ENCODE measurements around the gene EGFL7. TPM values are rescaled to one million over a fixed set of nuclear protein-coding genes. Genes with fewer than 3 reads are reported as not detected.

EGFL7 gene
- total and polyA plus RNA-seq, 2 of the 13 experiments (the other 11 are each of a cell fraction or from before 2014, with no cell fraction given) = 0.20 to 5.1 TPM

DNA sequence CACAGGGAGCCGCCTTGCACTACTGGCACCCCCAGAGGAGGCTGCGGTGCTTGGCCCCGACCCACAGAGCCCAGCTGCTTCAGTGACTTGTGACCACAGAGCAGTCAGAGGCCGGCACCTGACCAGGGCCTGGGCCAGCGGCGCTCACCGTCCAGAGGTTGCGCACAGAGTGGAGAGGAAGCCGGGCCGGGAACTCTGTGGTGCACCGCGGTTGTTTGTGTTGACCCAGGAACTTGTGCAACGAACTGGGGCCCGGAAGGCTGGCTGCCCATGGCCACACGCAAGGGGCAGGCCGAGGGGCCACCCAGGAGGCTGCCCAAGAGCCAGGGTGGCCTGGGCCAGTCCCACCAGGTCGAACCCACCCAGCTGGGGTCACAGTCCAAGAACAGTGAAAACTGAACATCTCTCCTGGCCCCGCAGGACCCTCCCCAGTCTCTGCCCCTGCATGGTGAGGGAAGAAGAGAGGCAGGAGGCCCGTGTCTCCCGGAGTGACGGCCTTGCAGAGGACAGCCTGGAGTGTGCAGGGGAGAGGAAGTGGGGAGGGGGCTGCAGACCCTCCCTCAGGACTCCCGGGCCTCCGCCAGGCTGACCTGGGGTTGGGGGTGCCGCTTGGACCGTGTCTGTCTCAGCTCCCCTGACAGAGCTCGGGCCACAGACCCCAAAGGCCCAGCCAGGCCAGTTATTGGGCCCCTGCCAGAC is 42.8 kb upstream of the EGFL7 start (continued):
- TF ChIP-seq, protein P1, sequence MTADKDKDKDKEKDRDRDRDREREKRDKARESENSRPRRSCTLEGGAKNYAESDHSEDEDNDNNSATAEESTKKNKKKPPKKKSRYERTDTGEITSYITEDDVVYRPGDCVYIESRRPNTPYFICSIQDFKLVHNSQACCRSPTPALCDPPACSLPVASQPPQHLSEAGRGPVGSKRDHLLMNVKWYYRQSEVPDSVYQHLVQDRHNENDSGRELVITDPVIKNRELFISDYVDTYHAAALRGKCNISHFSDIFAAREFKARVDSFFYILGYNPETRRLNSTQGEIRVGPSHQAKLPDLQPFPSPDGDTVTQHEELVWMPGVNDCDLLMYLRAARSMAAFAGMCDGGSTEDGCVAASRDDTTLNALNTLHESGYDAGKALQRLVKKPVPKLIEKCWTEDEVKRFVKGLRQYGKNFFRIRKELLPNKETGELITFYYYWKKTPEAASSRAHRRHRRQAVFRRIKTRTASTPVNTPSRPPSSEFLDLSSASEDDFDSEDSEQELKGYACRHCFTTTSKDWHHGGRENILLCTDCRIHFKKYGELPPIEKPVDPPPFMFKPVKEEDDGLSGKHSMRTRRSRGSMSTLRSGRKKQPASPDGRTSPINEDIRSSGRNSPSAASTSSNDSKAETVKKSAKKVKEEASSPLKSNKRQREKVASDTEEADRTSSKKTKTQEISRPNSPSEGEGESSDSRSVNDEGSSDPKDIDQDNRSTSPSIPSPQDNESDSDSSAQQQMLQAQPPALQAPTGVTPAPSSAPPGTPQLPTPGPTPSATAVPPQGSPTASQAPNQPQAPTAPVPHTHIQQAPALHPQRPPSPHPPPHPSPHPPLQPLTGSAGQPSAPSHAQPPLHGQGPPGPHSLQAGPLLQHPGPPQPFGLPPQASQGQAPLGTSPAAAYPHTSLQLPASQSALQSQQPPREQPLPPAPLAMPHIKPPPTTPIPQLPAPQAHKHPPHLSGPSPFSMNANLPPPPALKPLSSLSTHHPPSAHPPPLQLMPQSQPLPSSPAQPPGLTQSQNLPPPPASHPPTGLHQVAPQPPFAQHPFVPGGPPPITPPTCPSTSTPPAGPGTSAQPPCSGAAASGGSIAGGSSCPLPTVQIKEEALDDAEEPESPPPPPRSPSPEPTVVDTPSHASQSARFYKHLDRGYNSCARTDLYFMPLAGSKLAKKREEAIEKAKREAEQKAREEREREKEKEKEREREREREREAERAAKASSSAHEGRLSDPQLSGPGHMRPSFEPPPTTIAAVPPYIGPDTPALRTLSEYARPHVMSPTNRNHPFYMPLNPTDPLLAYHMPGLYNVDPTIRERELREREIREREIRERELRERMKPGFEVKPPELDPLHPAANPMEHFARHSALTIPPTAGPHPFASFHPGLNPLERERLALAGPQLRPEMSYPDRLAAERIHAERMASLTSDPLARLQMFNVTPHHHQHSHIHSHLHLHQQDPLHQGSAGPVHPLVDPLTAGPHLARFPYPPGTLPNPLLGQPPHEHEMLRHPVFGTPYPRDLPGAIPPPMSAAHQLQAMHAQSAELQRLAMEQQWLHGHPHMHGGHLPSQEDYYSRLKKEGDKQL (CRISPR knock-in tag; IDR thresholded peaks at IDR 0.05; ENCODE audit: low read depth) = 0 out of 2 replicates have a peak, but pooled peaks have one; percentile 18
- TF ChIP-seq, protein P2, sequence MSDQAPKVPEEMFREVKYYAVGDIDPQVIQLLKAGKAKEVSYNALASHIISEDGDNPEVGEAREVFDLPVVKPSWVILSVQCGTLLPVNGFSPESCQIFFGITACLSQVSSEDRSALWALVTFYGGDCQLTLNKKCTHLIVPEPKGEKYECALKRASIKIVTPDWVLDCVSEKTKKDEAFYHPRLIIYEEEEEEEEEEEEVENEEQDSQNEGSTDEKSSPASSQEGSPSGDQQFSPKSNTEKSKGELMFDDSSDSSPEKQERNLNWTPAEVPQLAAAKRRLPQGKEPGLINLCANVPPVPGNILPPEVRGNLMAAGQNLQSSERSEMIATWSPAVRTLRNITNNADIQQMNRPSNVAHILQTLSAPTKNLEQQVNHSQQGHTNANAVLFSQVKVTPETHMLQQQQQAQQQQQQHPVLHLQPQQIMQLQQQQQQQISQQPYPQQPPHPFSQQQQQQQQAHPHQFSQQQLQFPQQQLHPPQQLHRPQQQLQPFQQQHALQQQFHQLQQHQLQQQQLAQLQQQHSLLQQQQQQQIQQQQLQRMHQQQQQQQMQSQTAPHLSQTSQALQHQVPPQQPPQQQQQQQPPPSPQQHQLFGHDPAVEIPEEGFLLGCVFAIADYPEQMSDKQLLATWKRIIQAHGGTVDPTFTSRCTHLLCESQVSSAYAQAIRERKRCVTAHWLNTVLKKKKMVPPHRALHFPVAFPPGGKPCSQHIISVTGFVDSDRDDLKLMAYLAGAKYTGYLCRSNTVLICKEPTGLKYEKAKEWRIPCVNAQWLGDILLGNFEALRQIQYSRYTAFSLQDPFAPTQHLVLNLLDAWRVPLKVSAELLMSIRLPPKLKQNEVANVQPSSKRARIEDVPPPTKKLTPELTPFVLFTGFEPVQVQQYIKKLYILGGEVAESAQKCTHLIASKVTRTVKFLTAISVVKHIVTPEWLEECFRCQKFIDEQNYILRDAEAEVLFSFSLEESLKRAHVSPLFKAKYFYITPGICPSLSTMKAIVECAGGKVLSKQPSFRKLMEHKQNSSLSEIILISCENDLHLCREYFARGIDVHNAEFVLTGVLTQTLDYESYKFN (CRISPR knock-in tag; conservative IDR thresholded peaks at IDR 0.05) = peak; percentile 78
- TF ChIP-seq ESRRA (CRISPR knock-in tag; IDR thresholded peaks at IDR 0.05; ENCODE audit: low read depth) (peak; percentile 63; the same call in 1 of the 2 replicates), YEATS2 (CRISPR knock-in tag; IDR thresholded peaks at IDR 0.05; ENCODE audit: borderline replicate concordance) (peak; percentile 39; the same call in 1 of the 2 replicates), ZNF296 (CRISPR knock-in tag; conservative IDR thresholded peaks at IDR 0.05) (peak; percentile 92), SMAD3 (CRISPR knock-in tag; IDR thresholded peaks at IDR 0.05) (peak; percentile 66; the same call in 1 of the 2 replicates)
- TF ChIP-seq, protein P3, sequence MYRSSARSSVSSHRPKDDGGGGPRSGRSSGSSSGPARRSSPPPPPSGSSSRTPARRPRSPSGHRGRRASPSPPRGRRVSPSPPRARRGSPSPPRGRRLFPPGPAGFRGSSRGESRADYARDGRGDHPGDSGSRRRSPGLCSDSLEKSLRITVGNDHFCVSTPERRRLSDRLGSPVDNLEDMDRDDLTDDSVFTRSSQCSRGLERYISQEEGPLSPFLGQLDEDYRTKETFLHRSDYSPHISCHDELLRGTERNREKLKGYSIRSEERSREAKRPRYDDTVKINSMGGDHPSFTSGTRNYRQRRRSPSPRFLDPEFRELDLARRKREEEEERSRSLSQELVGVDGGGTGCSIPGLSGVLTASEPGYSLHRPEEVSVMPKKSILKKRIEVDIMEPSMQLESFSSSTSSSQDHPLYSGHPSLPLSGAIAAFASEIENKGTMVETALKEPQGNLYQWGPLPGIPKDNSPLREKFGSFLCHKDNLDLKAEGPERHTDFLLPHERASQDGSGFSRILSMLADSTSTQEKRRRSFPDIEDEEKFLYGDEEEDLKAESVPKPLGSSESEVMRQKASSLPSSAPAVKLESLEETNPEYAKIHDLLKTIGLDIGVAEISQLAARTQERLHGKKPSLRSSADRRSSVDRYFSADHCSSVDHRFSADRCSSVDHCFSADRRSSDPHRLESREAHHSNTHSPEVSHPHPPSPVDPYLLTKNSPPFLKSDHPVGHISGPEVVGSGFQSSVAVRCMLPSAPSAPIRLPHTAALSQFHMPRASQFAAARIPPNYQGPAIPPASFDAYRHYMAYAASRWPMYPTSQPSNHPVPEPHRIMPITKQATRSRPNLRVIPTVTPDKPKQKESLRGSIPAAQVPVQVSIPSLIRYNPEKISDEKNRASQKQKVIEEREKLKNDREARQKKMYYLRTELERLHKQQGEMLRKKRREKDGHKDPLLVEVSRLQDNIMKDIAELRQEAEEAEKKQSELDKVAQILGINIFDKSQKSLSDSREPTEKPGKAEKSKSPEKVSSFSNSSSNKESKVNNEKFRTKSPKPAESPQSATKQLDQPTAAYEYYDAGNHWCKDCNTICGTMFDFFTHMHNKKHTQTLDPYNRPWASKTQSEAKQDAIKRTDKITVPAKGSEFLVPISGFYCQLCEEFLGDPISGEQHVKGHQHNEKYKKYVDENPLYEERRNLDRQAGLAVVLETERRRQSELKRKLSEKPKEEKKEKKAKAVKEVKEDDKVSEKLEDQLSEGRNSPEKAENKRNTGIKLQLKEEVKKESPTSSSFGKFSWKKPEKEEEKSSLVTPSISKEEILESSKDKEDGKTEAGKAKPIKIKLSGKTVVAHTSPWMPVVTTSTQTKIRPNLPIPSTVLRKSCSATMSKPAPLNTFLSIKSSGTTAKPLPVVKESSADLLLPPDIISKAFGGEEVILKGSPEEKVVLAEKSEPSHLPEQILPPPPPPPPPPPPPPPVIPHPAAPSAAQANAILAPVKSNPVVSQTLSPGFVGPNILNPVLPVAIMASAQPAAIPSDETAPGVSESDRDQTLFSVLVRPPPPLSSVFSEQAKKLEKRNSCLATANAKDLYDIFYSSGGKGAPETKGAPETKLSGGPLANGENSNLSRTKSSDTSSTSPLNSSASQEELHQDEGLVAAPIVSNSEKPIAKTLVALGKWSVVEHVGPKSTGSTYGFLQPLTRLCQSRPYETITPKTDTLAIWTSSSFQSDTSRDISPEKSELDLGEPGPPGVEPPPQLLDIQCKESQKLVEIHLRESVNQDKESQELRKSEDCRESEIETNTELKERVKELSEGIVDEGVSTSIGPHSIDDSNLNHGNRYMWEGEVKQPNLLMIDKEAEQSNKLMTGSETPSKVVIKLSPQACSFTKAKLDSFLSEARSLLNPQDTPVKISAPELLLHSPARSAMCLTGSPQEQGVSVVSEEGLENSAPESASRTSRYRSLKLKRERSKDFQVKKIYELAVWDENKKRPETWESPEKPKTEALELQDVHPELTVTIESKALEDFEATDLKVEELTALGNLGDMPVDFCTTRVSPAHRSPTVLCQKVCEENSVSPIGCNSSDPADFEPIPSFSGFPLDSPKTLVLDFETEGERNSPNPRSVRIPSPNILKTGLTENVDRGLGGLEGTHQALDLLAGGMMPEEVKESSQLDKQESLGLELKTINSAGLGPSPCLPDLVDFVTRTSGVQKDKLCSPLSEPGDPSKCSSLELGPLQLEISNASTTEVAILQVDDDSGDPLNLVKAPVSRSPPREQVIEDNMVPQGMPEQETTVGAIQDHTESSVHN (CRISPR knock-in tag; IDR thresholded peaks at IDR 0.05) = peak; percentile 67; the same call in 1 of the 2 replicates

Measured in HepG2 (cell line).